Activated CD4-positive, alpha-beta memory T cell treated with anti-CD3 and anti-CD28 coated beads, Interleukin-2, amount 10 ng/mL, durations not matched to agents 7 days and 5 days (primary cell): Measurements from ENCODE around the gene PCDHGA1. TPM values are rescaled to one million over a fixed set of nuclear protein-coding genes. Genes with fewer than 3 reads are reported as not detected.

Experiments used
- CTCF ChIA-PET: fragments of 350-600 bp; sonication (Branson Sonifier 250); formaldehyde crosslinking; loops from one replicate; lab custom pipeline; 2021; ENCODE audit warnings: antibody characterized with exemption, inconsistent platforms; lab: Charles Lee
- POLR2A ChIA-PET: fragments of 350-600 bp; sonication (Branson Sonifier 250); formaldehyde crosslinking; loops from one replicate; lab custom pipeline; 2021; ENCODE audit warnings: antibody characterized with exemption; lab: Charles Lee
- DNase-seq: peaks from one replicate; pipeline ENCODE4 v3.0.0-alpha.2; 2020
- H3K27ac Mint-ChIP-seq: one replicate; pipeline ENCODE4 v1.8.0; 2021; ENCODE audit warnings: mild to moderate bottlenecking, mixed read lengths
- H3K27me3 Mint-ChIP-seq: one replicate; pipeline ENCODE4 v1.8.0; 2021; ENCODE audit warnings: mixed read lengths
- H3K36me3 Mint-ChIP-seq: one replicate; pipeline ENCODE4 v1.8.0; 2021; ENCODE audit warnings: low read depth, mixed read lengths
- H3K4me1 Mint-ChIP-seq: one replicate; pipeline ENCODE4 v1.8.0; 2021; ENCODE audit warnings: mixed read lengths
- H3K4me3 Mint-ChIP-seq: one replicate; pipeline ENCODE4 v1.8.0; 2021; ENCODE audit warnings: mild to moderate bottlenecking, mixed read lengths
- H3K9me3 Mint-ChIP-seq: one replicate; pipeline ENCODE4 v1.8.0; 2021; ENCODE audit warnings: mixed read lengths
- total RNA-seq, 2 experiments: library from RNA; stranded (reverse); gene quantifications; one replicate each; pipeline ENCODE4 v1.2.3, GENCODE V29; 2021

Gene PCDHGA1
- total RNA-seq, 2 experiments from 2014 or later: 0.05 TPM; not detected in 1

DNA sequence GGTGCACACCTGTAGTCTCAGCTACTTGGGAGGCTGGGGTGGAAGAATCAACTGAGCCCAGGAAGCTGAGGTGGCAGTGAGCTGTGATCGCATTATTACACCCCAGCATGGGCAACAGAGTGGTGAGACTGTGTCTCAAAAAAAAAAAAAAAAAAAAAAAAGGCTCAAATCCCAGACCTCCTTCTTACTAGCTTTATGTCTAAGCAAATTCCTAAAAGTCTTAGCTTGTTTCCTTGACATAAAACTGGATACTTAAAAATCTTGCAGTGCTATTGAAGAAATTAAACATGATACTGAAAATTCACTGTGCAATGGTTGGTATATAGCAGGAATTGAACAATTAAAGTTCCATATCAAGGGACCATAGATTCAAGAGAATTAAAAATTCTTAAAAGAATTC lies 203.6 kb downstream of the PCDHGA1 start:
- H3K4me1 Mint-ChIP-seq: no peaks in the 10 kb centered on the region
- H3K27me3 Mint-ChIP-seq: no peaks in the 10 kb centered on the region
- no peak overlapping the region for H3K4me3 Mint-ChIP-seq
- DNase-seq: no peak
- CTCF ChIA-PET: interaction anchor here (1.4 to 2.5 kb wide), 5 partner anchors 10 to 30 kb away, joined by 7 to 14 read pairs (median 9); no protein-coding TSS in a partner anchor
- POLR2A ChIA-PET: interaction anchor here (0.7 kb wide), 1 partner anchor 30 kb away, joined by 3 read pairs; no protein-coding TSS in a partner anchor
- no peaks in the 10 kb centered on the region for H3K9me3 Mint-ChIP-seq
- no peak overlapping the region for H3K27ac Mint-ChIP-seq
- peaks cover 42% of the 10 kb centered on the region for H3K36me3 Mint-ChIP-seq

GRCh38 chr5:141534492-141535213 lies 204.3 kb downstream of the PCDHGA1 start:
- ChIA-PET POLR2A (no interaction called here), CTCF (interaction anchor here (1.4 to 2.5 kb wide), 5 partner anchors 10 to 30 kb away, joined by 7 to 14 read pairs (median 9); no protein-coding TSS in a partner anchor)
- Mint-ChIP-seq H3K36me3 (peaks cover 40% of the 10 kb centered on the region), H3K9me3 (no peaks in the 10 kb centered on the region), H3K27ac (no peak overlapping the region), H3K4me1 (no peaks in the 10 kb centered on the region), H3K4me3 (no peak overlapping the region), H3K27me3 (no peaks in the 10 kb centered on the region)
- DNase-seq: no peak

GRCh38 chr5:141543053-141543452 lies 212.7 kb downstream of the PCDHGA1 start:
- CTCF ChIA-PET: interaction anchor here (2.0 to 3.1 kb wide), 3 partner anchors 15 to 24 kb away, joined by 4 to 14 read pairs (median 9); no protein-coding TSS in a partner anchor
- POLR2A ChIA-PET: no interaction called here
- H3K9me3 Mint-ChIP-seq: peaks cover 9% of the 10 kb centered on the region
- no peaks in the 10 kb centered on the region for H3K4me1 Mint-ChIP-seq
- no peak for DNase-seq
- H3K36me3 Mint-ChIP-seq: peaks cover 71% of the 10 kb centered on the region
- no peak overlapping the region for H3K4me3 Mint-ChIP-seq
- no peaks in the 10 kb centered on the region for H3K27me3 Mint-ChIP-seq
- H3K27ac Mint-ChIP-seq: no peak overlapping the region

DNA sequence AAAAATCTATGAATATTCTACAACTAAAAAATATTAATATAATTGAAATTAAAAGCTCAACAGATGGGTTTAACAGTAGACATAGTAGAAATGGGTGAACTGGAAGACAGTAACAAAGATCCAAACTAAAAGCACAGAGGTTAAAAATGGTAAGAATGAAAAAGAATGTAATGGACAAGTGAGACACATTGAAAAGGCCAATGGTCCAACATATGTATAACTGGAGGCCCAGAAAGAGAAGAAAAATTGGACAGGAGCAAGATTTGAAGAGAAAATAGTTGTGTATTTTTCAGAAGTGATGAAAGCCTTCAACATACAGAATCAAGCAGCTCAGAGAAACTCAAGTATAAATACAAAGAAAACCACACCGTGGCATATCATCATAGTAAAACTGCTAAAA lies 217.2 kb downstream of the PCDHGA1 start:
- no peak for DNase-seq
- H3K9me3 Mint-ChIP-seq: peaks cover 13% of the 10 kb centered on the region
- ChIA-PET CTCF (interaction anchor here (0.7 to 2.5 kb wide), 4 partner anchors 11 to 39 kb away, joined by 4 to 11 read pairs (median 8); no protein-coding TSS in a partner anchor), POLR2A (interaction anchor here (1.2 kb wide), 1 partner anchor 17 kb away, joined by 3 read pairs; no protein-coding TSS in a partner anchor)
- H3K4me1 Mint-ChIP-seq: peaks cover 2% of the 10 kb centered on the region
- H3K4me3 Mint-ChIP-seq: no peak overlapping the region
- H3K27ac Mint-ChIP-seq: no peak overlapping the region
- H3K36me3 Mint-ChIP-seq: peaks cover 89% of the 10 kb centered on the region
- H3K27me3 Mint-ChIP-seq: no peaks in the 10 kb centered on the region

GRCh38 chr5:141547921-141548320 lies 217.6 kb downstream of the PCDHGA1 start:
- no peaks in the 10 kb centered on the region for H3K27me3 Mint-ChIP-seq
- peaks cover 87% of the 10 kb centered on the region for H3K36me3 Mint-ChIP-seq

GRCh38 chr5:141557681-141558136 lies 227.4 kb downstream of the PCDHGA1 start:
- no peaks in the 10 kb centered on the region for H3K27me3 Mint-ChIP-seq
- peak overlapping the region; percentile 62 for H3K27ac Mint-ChIP-seq
- peaks cover 67% of the 10 kb centered on the region for H3K36me3 Mint-ChIP-seq
- no peaks in the 10 kb centered on the region for H3K9me3 Mint-ChIP-seq
- ChIA-PET CTCF (interaction anchor here (0.5 to 3.2 kb wide), 40 partner anchors 8 to 838 kb away, joined by 3 to 28 read pairs (median 4); partner anchors contain the start of genes DIAPH1, HDAC3, PCDHGA10 and PCDHGA11), POLR2A (interaction anchor here (0.9 to 1.5 kb wide), 5 partner anchors 34 to 237 kb away, joined by 3 to 7 read pairs (median 3); partner anchors contain the start of genes DIAPH1 and TAF7)
- peak; percentile 79 for DNase-seq
- peaks cover 28% of the 10 kb centered on the region for H3K4me1 Mint-ChIP-seq
- H3K4me3 Mint-ChIP-seq: no peak overlapping the region

More at GRCh38 chr5:141547921-141548320, 217.6 kb downstream of the PCDHGA1 start:
- H3K27ac Mint-ChIP-seq: no peak overlapping the region
- H3K4me3 Mint-ChIP-seq: no peak overlapping the region
- peaks cover 13% of the 10 kb centered on the region for H3K9me3 Mint-ChIP-seq
- ChIA-PET CTCF (interaction anchor here (0.7 to 2.5 kb wide), 4 partner anchors 11 to 39 kb away, joined by 4 to 11 read pairs (median 8); no protein-coding TSS in a partner anchor), POLR2A (interaction anchor here (1.2 kb wide), 1 partner anchor 16 kb away, joined by 3 read pairs; no protein-coding TSS in a partner anchor)
- H3K4me1 Mint-ChIP-seq: peaks cover 2% of the 10 kb centered on the region
- no peak for DNase-seq

- Mint-ChIP-seq H3K9me3 (no peaks in the 10 kb centered on the region), H3K27me3 (no peaks in the 10 kb centered on the region), H3K4me1 (peaks cover 28% of the 10 kb centered on the region), H3K27ac (peak overlapping the region; percentile 62), H3K4me3 (no peak overlapping the region), H3K36me3 (peaks cover 71% of the 10 kb centered on the region)
- POLR2A ChIA-PET: interaction anchor here (0.9 to 1.5 kb wide), 5 partner anchors 34 to 238 kb away, joined by 3 to 7 read pairs (median 3); partner anchors contain the start of genes DIAPH1 and TAF7
- DNase-seq: no peak
- CTCF ChIA-PET: interaction anchor here (0.5 to 3.2 kb wide), 35 partner anchors 9 to 839 kb away, joined by 3 to 28 read pairs (median 4); partner anchors contain the start of genes DIAPH1, HDAC3, PCDHGA10 and PCDHGA11
Measured at GRCh38 chr5:141558150-141558549, 227.8 kb downstream of the PCDHGA1 start.

- Mint-ChIP-seq H3K27me3 (no peaks in the 10 kb centered on the region), H3K36me3 (peaks cover 77% of the 10 kb centered on the region), H3K4me1 (peaks cover 38% of the 10 kb centered on the region), H3K9me3 (no peaks in the 10 kb centered on the region), H3K4me3 (no peak overlapping the region), H3K27ac (no peak overlapping the region)
- no peak for DNase-seq
- CTCF ChIA-PET: interaction anchor here (0.9 to 2.8 kb wide), 6 partner anchors 12 to 146 kb away, joined by 4 to 14 read pairs (median 10); partner anchors contain the start of genes DIAPH1, PCDHGA10 and PCDHGA11
- POLR2A ChIA-PET: no interaction called here
Measured at GRCh38 chr5:141559461-141559860, 229.1 kb downstream of the PCDHGA1 start.

- H3K9me3 Mint-ChIP-seq: no peaks in the 10 kb centered on the region
Measured at GRCh38 chr5:141560151-141560550, 229.8 kb downstream of the PCDHGA1 start.

GRCh38 chr5:141560725-141561483 lies 230.6 kb downstream of the PCDHGA1 start:
- Mint-ChIP-seq H3K27me3 (no peaks in the 10 kb centered on the region), H3K36me3 (peaks cover 77% of the 10 kb centered on the region), H3K27ac (no peak overlapping the region), H3K4me3 (no peak overlapping the region), H3K4me1 (peaks cover 49% of the 10 kb centered on the region), H3K9me3 (no peaks in the 10 kb centered on the region)
- ChIA-PET CTCF (no interaction called here), POLR2A (no interaction called here)
- no peak for DNase-seq

More at GRCh38 chr5:141560151-141560550, 229.8 kb downstream of the PCDHGA1 start:
- Mint-ChIP-seq H3K27me3 (no peaks in the 10 kb centered on the region), H3K4me3 (no peak overlapping the region), H3K36me3 (peaks cover 76% of the 10 kb centered on the region), H3K4me1 (peaks cover 42% of the 10 kb centered on the region), H3K27ac (no peak overlapping the region)
- ChIA-PET POLR2A (no interaction called here), CTCF (no interaction called here)
- DNase-seq: no peak
